ENCODE results near the gene STN1. TPM values are rescaled to one million over a fixed set of nuclear protein-coding genes. Genes with fewer than 3 reads are reported as not detected.

The STN1 gene
- total RNA-seq, 1 experiment from 2014 or later: 74.7 TPM

GRCh38 chr10:103921750-103922195 is 3.8 kb upstream of the STN1 start:
- Histone ChIP-seq H3K9me2 (ENCODE audit: insufficient read depth) (no peaks in the 10 kb centered on the region), H2AFZ (ENCODE audit: low read depth, low read length, poor library complexity, severe bottlenecking) (peak overlapping the region; percentile 35), H3K9ac (ENCODE audit: low read length) (no peak overlapping the region), H3K27me3 (ENCODE audit: insufficient read depth, low read length) (no peaks in the 10 kb centered on the region), H3K4me3 (replicated peaks in 1 of 2; ENCODE audit: low read depth in 1 of 2, low read length in 2 of 2) (no peak overlapping the region), H3K27ac (ENCODE audit: low read depth, low read length) (no peak overlapping the region), H3K79me2 (ENCODE audit: insufficient read depth, low read length) (peaks cover 8% of the 10 kb centered on the region), H3K36me3 (ENCODE audit: control insufficient read depth in 1 of 2, insufficient read depth in 2 of 2, low read length in 2 of 2) (no peaks in the 10 kb centered on the region), H3K4me1 (ENCODE audit: control insufficient read depth in 1 of 2, insufficient read depth in 2 of 2, low read length in 2 of 2) (peaks cover 14 to 46% of the 10 kb centered on the region in 2 experiments), H3K9me3 (ENCODE audit: control insufficient read depth in 1 of 2, insufficient read depth in 1 of 2, low read depth in 1 of 2, low read length in 2 of 2) (no peaks in the 10 kb centered on the region), H3K4me2 (ENCODE audit: low read length) (peak overlapping the region; percentile 37), H4K20me1 (ENCODE audit: insufficient read depth) (no peaks in the 10 kb centered on the region)
- POLR2A ChIA-PET: interaction anchor here (1.2 kb wide), 1 partner anchor 8 kb away, joined by 3 read pairs; no protein-coding TSS in a partner anchor
- DNase-seq (ENCODE audit: low read depth, low spot score): peak; percentile 44
- no peak for ATAC-seq
- RAD21 ChIA-PET (ENCODE audit: low non-redundant PET in 1 of 2, low total read pairs in 2 of 2, uncharacterized antibody in 2 of 2, unreplicated experiment in 2 of 2): interaction anchor here in 1 of 2 experiments (0.6 kb wide), 1 partner anchor 369 kb away, joined by 3 read pairs; no protein-coding TSS in a partner anchor
- no TSS peak for BruUV-seq (replicated peaks)
- intact Hi-C loops (cut with micrococcal nuclease): loop anchor here (5.0 kb wide), 1 partner anchor 46 kb away; the partner anchor contains the start of gene SLK
- TF ChIP-seq POLR2AphosphoS5 (IDR thresholded peaks at IDR 0.05; ENCODE audit: low read depth, low read length) (no peak; the same call in 1 of the 2 replicates), CTCF (IDR thresholded peaks at IDR 0.05 in 2 of 3, conservative IDR thresholded peaks at IDR 0.05 in 1 of 3; ENCODE audit: borderline replicate concordance in 1 of 3, insufficient read depth in 1 of 3, low read depth in 2 of 3, low read length in 2 of 3) (peak in 2 of 3 experiments; percentile 6 to 24; a peak in 1 of 6 replicates), POLR2A (IDR thresholded peaks at IDR 0.05; ENCODE audit: borderline replicate concordance, extremely low read depth, insufficient read depth, insufficient read length) (no peak), SIN3A (IDR thresholded peaks at IDR 0.05; ENCODE audit: low read depth) (no peak), EZH2phosphoT487 (IDR thresholded peaks at IDR 0.05; ENCODE audit: borderline replicate concordance) (no peak), YY1 (IDR thresholded peaks at IDR 0.05; ENCODE audit: extremely low read depth, insufficient replicate concordance, low read depth, low read length) (no peak), JUND (IDR thresholded peaks at IDR 0.05) (no peak)
- CTCF ChIA-PET: interaction anchor here (0.5 to 0.9 kb wide), 4 partner anchors 32 to 412 kb away, joined by 3 to 4 read pairs (median 3); no protein-coding TSS in a partner anchor
